ENCODE results near the gene C1orf210. TPM values are rescaled to one million over a fixed set of nuclear protein-coding genes. Genes with fewer than 3 reads are reported as not detected.

C1orf210 gene
- total RNA-seq, 1 experiment from 2014 or later, result 7.8 TPM

DNA sequence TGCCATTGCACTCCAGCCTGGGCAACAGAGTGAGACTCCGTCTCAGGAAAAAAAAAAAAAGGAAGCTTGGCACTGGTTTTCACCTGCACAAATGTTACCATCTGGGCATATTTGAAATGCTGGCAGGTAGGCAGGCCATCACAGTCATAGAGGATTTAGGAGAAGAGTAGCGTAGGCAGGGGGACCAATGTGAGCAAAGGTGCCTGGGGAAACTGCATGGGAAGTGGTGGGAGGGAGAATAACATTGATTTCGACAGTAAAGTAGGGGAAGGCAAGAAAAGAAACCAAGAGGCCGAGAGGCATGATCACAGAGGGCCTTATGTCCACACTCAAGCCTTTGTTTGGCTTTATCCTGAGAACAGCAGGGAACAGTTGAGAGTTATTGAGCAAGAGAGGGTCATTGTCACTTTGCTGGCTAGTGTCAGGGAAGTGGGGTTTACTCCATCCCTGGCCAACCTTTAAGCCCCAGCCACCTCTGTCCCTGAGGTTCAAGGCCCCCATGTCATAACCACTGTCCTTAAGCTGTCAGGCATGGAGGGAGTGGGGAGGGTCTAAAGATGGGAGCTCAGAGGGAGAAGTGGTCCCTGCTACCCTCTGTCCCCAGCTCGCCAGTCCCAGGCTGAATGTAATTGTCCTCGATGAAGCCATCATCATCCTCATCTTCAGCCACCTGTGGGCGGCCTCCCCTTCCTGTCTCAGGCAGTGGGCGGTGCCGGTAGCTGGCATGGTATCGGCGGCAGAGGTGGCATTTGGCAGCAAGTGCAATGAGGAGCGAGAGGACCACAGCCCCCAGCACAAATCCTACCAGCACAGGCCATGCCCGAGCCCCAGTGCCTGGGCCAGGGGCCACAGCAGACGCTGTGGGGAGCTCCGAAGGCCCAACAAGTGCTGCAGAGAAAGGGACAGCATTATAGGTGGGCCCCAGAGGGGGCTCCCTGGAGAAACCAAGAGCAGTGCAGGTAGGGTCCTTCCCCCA lies 2.9 kb downstream of the C1orf210 start:
- no peaks in the 10 kb centered on the region for H3K9me3 Mint-ChIP-seq (ENCODE audit: unreplicated experiment)
- H3K4me1 Mint-ChIP-seq (ENCODE audit: low read depth, unreplicated experiment), result peaks cover 15% of the 10 kb centered on the region
- DNase-seq, result no peak
- TSS peak; percentile 22 for BruUV-seq (replicated peaks)
- POLR2A ChIA-PET, result no interaction called here
- H3K4me3 ChIP-seq (ENCODE audit: low read depth, low read length), result no peak overlapping the region
- H3K27ac Mint-ChIP-seq (ENCODE audit: unreplicated experiment), result no peak overlapping the region
- peaks cover 23% of the 10 kb centered on the region for H3K4me1 ChIP-seq
- H3K9me3 ChIP-seq, result no peaks in the 10 kb centered on the region
- peaks cover 5% of the 10 kb centered on the region for H3K36me3 Mint-ChIP-seq (ENCODE audit: insufficient read depth, unreplicated experiment)
- CTCF ChIA-PET, result no interaction called here
- no peak overlapping the region for H3K4me3 Mint-ChIP-seq (ENCODE audit: unreplicated experiment)
- H3K27me3 ChIP-seq (replicated peaks; ENCODE audit: control insufficient read depth, insufficient read depth, low read length), result no peaks in the 10 kb centered on the region
- H3K36me3 ChIP-seq (ENCODE audit: control insufficient read depth, insufficient read depth, low read length), result no peaks in the 10 kb centered on the region; the same call in none of the 2 replicates
- intact Hi-C loops (cut with micrococcal nuclease; ENCODE audit: unreplicated experiment), result loop anchor here (10.0 kb wide), 1 partner anchor 48 kb away; no protein-coding TSS in a partner anchor
- TF ChIP-seq, protein P1, sequence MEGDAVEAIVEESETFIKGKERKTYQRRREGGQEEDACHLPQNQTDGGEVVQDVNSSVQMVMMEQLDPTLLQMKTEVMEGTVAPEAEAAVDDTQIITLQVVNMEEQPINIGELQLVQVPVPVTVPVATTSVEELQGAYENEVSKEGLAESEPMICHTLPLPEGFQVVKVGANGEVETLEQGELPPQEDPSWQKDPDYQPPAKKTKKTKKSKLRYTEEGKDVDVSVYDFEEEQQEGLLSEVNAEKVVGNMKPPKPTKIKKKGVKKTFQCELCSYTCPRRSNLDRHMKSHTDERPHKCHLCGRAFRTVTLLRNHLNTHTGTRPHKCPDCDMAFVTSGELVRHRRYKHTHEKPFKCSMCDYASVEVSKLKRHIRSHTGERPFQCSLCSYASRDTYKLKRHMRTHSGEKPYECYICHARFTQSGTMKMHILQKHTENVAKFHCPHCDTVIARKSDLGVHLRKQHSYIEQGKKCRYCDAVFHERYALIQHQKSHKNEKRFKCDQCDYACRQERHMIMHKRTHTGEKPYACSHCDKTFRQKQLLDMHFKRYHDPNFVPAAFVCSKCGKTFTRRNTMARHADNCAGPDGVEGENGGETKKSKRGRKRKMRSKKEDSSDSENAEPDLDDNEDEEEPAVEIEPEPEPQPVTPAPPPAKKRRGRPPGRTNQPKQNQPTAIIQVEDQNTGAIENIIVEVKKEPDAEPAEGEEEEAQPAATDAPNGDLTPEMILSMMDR (IDR thresholded peaks at IDR 0.05; ENCODE audit: insufficient read depth in 1 of 2, low read depth in 1 of 2, low read length in 1 of 2, severe bottlenecking in 1 of 2, unreplicated experiment in 1 of 2), result no peak
- no peaks in the 10 kb centered on the region for H3K27me3 Mint-ChIP-seq (ENCODE audit: insufficient read depth, unreplicated experiment)

DNA sequence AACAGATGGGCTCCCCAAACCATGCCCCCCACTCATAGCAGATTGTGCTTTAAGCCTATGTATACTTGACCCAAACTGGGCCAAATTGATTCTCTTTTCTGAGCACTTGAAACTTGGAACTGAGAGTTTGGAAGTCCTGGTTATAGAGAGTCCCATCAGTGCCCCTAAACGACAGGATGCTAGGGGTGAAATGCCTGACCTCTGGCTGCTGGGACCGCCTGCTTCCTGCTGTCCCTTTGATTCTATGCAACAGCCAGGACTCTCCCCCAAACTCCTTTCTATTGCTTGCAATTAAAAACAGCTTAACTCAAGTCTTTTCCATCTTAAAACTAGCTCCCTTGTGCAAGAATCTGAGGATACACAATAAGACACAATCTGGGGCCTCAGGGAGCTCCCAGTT lies 4.7 kb downstream of the C1orf210 start:
- peaks cover 19% of the 10 kb centered on the region for H3K4me1 Mint-ChIP-seq (ENCODE audit: low read depth, unreplicated experiment)
- POLR2A ChIA-PET, result no interaction called here
- BruUV-seq (replicated peaks), result no TSS peak
- H3K4me3 ChIP-seq (ENCODE audit: low read depth, low read length), result no peak overlapping the region
- CTCF ChIA-PET, result no interaction called here
- peaks cover 2% of the 10 kb centered on the region for H3K36me3 ChIP-seq (ENCODE audit: control insufficient read depth, insufficient read depth, low read length)
- intact Hi-C loops (cut with micrococcal nuclease; ENCODE audit: unreplicated experiment), result loop anchor here (10.0 kb wide), 1 partner anchor 46 kb away; no protein-coding TSS in a partner anchor
- no peak for DNase-seq
- H3K9me3 ChIP-seq, result no peaks in the 10 kb centered on the region
- H3K4me1 ChIP-seq, result peaks cover 27% of the 10 kb centered on the region
- H3K27ac Mint-ChIP-seq (ENCODE audit: unreplicated experiment), result no peak overlapping the region
- peaks cover 5% of the 10 kb centered on the region for H3K36me3 Mint-ChIP-seq (ENCODE audit: insufficient read depth, unreplicated experiment)
- H3K4me3 Mint-ChIP-seq (ENCODE audit: unreplicated experiment), result no peak overlapping the region
- no peaks in the 10 kb centered on the region for H3K27me3 ChIP-seq (replicated peaks; ENCODE audit: control insufficient read depth, insufficient read depth, low read length)
- no peaks in the 10 kb centered on the region for H3K27me3 Mint-ChIP-seq (ENCODE audit: insufficient read depth, unreplicated experiment)
- H3K9me3 Mint-ChIP-seq (ENCODE audit: unreplicated experiment), result no peaks in the 10 kb centered on the region
- TF ChIP-seq, protein P1 (IDR thresholded peaks at IDR 0.05; ENCODE audit: insufficient read depth in 1 of 2, low read depth in 1 of 2, low read length in 1 of 2, severe bottlenecking in 1 of 2, unreplicated experiment in 1 of 2), result no peak

DNA sequence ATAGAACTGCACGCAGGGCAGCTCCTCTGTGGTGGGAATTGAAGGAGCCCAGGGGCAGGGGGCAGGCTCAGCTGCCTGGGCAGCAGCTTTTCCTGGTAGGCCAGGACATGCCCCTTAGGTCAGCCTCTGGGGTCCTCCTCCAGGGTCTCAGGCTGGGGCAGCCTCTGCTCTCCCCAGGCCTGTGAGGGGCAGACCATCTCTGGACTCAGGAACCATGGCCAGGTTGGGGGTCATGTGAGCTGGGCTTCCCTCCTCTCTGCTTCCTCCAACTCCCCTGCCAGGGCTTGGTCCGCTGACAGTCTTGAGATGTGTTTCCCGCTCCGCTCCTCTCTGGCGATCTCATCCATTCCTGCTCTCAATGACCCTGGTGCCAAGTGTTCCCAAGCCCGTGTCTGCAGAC lies 5.7 kb downstream of the C1orf210 start:
- BruUV-seq (replicated peaks), result no TSS peak
- Mint-ChIP-seq H3K27ac (ENCODE audit: unreplicated experiment) (no peak overlapping the region), H3K36me3 (ENCODE audit: insufficient read depth, unreplicated experiment) (peaks cover 3% of the 10 kb centered on the region)

More for the DNA sequence above, 5.7 kb downstream of the C1orf210 start:
- intact Hi-C loops (cut with micrococcal nuclease; ENCODE audit: unreplicated experiment), result loop anchor here (10.0 kb wide), 1 partner anchor 45 kb away; no protein-coding TSS in a partner anchor
- ChIA-PET POLR2A (interaction anchor here (0.6 kb wide), 1 partner anchor 13 kb away, joined by 5 read pairs; no protein-coding TSS in a partner anchor), CTCF (interaction anchor here (0.6 kb wide), 1 partner anchor 117 kb away, joined by 3 read pairs; no protein-coding TSS in a partner anchor)
- no peak for DNase-seq
- TF ChIP-seq, protein P1 (IDR thresholded peaks at IDR 0.05; ENCODE audit: insufficient read depth in 1 of 2, low read depth in 1 of 2, low read length in 1 of 2, severe bottlenecking in 1 of 2, unreplicated experiment in 1 of 2), result no peak
- Histone ChIP-seq H3K27me3 (replicated peaks; ENCODE audit: control insufficient read depth, insufficient read depth, low read length) (no peaks in the 10 kb centered on the region), H3K4me1 (peaks cover 24% of the 10 kb centered on the region), H3K9me3 (no peaks in the 10 kb centered on the region), H3K36me3 (ENCODE audit: control insufficient read depth, insufficient read depth, low read length) (peaks cover 2% of the 10 kb centered on the region), H3K4me3 (ENCODE audit: low read depth, low read length) (no peak overlapping the region)
- H3K4me3 Mint-ChIP-seq (ENCODE audit: unreplicated experiment), result no peak overlapping the region
- H3K9me3 Mint-ChIP-seq (ENCODE audit: unreplicated experiment), result no peaks in the 10 kb centered on the region
- peaks cover 18% of the 10 kb centered on the region for H3K4me1 Mint-ChIP-seq (ENCODE audit: low read depth, unreplicated experiment)
- no peaks in the 10 kb centered on the region for H3K27me3 Mint-ChIP-seq (ENCODE audit: insufficient read depth, unreplicated experiment)
